GM18867 (cell line): ENCODE data around the gene PGLYRP2.
"Not testable (repeated sequence)": the region's sequence is repeated elsewhere in the genome, so short reads cannot be mapped to it uniquely, and the experiment has no call there.

Experiments used
- ATAC-seq: cut with Tn5 transposase; IDR thresholded peaks from one replicate; pipeline ENCODE4 v1.9.1; 2021; ENCODE audit warnings: mild to moderate bottlenecking, moderate library complexity; ENCODE audit not compliant: unreplicated experiment

PGLYRP2 gene, protein sequence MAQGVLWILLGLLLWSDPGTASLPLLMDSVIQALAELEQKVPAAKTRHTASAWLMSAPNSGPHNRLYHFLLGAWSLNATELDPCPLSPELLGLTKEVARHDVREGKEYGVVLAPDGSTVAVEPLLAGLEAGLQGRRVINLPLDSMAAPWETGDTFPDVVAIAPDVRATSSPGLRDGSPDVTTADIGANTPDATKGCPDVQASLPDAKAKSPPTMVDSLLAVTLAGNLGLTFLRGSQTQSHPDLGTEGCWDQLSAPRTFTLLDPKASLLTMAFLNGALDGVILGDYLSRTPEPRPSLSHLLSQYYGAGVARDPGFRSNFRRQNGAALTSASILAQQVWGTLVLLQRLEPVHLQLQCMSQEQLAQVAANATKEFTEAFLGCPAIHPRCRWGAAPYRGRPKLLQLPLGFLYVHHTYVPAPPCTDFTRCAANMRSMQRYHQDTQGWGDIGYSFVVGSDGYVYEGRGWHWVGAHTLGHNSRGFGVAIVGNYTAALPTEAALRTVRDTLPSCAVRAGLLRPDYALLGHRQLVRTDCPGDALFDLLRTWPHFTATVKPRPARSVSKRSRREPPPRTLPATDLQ

DNA sequence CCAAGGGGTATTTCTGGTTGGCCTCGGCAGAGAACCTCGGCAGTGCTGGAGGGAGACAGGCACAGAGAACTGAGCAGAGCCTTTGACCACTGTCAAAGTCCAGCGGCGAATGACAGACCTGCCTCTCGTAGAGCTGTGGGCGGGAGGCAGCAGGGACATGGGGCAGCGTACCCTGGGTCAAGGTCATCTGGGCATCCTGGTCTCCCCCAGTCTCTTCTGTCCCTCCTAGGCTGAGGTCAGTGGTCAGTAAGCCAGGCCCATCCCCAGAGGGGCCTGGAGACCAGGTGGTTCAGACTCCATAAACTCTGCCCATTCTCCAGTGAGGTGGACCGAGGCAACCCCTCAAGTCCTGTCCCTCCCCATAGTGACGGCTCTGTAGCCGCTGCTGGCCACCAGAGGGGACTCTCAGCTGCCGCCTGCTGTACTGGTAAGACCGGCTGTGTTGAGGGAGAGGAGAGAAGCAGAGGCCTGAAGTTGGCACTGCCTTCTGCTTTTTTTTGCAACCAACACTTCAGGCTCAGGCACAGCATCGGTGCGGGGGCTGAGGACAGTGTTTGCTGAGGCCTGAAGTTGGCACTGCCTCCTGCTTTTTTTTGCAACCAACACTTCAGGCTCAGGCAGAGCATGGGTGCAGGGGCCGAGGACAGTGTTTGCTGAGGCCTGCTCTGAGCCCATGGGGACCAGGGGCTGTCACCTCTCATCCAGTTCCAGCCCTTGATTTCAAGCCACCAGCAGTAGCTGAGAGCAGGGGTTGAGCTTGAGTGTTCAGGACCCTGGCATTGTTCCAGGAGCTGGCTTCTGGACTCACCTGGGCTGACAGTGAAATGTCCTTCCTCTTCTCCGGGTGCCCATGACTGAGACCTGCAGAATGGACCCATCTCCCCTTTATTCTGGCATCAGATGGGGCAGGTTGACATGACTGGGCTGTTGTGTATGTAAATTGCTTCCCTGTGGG, at the start of gene PGLYRP2:
Gene PGLYRP2 (minus strand): TSS at position 111 of the 955 bp plus-strand sequence. CDS start 130 bp downstream, outside the sequence.
- no peak for ATAC-seq

DNA sequence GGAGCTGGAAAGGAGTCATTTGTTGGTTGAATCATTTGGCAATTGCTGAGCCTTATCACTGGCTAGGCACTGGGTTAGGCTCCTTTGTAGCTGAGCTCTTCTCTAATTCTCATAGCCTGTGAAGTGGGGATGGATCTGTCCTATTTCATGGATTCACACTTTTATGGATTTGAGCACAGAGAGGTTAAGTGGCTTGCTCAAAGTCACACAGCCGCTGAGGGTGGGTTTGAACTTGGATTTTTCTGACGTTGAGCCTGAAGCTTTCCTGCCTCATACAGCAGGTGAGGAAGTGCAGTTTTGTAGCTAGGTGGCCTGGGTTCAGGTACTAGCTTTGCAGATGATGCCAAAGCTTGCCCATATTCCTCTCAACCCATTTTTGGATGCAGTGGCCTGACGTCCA, 48.4 kb upstream of the PGLYRP2 start:
- ATAC-seq, result no peak

DNA sequence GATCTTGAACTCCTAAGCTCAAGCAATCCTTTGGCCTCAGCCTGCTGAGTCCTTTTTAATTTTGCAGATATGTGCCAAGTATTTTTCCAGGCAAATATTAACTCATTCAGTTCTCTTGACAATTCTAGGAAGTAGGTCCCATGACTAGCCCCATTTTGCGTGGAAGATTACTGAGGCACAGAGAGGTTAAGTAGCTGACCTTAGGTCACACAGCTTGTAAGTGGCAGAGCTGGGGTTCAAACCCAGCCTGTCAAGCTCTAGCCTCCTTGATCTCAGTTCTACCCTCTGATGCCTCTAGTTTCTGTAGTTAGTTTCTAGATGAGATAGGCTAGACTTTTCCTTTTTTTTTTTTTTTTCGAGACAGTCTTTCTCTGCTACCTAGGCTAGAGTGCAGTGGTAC, 47.1 kb upstream of the PGLYRP2 start:
- ATAC-seq, result no peak

DNA sequence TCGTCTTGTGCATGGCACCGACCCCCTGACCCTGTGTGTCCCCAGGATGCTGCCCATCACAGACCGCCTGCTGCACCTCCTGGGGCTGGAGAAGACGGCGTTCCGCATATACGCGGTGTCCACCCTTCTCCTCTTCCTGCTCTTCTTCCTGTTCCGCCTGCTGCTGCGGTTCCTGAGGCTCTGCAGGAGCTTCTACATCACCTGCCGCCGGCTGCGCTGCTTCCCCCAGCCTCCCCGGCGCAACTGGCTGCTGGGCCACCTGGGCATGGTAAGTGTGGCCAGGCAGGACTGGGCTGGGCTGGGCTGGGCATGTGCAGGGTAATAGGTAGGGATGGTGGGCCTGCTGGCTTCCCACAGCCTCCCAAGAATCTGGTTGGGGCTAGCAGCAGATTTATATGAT, 46.0 kb upstream of the PGLYRP2 start:
- no peak for ATAC-seq

DNA sequence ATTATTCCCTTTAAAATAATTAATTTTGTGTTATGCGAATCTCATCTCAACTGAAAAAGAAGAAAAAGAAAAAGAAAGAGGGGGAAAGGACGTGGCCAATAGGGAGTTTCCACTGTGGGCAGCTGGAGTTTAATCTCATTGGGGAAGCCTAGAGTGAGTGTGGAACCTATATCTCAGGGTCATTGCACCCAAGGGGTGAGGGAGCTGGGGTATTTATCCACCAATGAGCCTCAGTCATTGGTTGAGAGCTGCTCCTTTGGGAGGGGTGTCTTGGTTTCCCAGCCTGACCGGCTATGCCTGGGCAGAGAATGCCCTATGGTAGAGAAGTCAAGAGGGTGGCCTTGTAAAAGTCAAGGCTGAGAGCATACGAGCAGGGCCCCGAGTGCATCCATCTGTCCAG, 45.5 kb upstream of the PGLYRP2 start:
- ATAC-seq, result no peak

DNA sequence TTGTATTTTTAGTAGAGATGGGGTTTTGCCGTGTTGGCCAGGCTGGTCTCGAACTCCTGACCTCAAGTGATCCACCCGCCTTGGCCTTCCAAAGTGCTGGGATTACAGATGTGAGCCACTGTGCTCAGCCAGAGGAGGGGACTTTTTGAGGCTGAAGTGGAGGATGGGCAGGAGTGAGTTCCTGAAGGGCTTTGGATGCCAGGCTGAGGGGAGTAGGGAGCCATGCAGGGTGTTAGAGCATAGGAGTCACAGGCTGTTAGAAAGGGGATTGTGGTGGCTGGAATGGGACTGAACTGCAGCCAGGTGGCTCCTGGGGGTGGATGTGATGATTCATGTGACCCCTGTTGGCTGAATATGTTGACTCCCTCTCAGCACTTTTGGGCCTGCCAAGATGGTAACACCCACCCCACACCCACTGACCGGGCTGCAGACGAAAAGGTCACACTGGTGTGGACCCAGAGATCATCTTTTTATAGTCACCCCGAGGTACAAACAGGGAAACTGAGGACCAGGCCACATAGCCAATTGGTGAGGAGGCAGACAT, 40.2 kb upstream of the PGLYRP2 start:
- ATAC-seq, result no peak

DNA sequence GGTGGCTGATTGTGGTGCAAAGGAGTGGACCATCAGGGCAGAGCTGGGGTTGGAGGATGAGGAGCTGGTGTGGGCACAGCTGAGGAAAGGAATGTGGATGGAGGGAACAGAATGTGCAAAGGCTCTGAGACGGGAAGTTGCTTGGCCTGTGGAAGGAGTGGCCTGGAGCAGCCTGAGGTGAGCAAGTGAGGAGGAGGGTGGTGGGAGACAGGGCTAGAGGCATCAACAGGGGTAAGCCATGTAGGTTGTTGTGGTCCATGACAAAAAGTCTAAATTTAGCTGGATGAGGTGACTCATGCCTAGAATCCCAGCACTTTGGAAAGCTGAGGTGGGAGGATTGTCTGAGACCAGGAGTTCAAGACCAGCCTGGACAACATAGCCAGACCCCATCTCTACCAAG, 38.5 kb upstream of the PGLYRP2 start:
- ATAC-seq, result no peak

DNA sequence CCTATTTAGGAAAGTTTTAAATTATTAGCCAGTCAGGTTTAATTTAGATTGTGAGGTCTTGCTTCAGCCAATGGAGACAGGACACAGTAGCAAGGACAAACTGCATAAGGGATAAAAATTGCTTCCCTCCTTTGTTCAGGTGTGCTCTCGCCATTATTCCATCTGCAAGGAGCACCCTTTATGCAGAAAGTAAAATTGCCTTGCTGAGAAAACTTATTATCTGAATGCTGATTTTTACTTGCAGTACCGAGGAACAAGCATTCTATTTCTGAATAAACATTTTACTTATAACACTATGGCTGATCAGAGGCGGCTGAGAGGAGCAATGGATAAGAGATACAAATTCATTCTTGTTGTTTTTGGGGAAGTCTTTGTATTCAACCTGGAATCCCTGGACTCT, 37.1 kb upstream of the PGLYRP2 start:
- ATAC-seq, result no peak

DNA sequence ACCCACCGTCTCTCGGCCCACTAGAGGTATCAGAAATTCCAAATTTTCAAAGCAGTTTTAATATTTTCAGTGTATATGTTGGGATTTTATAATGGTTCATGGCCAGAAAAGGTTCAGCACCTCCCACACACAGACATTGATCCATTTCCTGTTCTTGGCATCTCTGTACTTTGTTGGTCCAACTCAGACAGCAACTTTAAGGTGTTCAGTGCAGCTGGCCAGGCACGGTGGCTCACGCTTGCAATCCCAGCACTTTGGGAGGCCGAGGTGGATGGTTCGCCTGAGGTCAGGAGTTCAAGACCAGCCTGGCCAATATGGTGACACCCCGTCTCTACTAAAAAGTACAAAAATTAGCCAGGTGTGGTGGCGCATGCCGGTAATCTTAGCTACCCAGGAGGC, 35.9 kb upstream of the PGLYRP2 start:
- not testable (repeated sequence) for ATAC-seq

DNA sequence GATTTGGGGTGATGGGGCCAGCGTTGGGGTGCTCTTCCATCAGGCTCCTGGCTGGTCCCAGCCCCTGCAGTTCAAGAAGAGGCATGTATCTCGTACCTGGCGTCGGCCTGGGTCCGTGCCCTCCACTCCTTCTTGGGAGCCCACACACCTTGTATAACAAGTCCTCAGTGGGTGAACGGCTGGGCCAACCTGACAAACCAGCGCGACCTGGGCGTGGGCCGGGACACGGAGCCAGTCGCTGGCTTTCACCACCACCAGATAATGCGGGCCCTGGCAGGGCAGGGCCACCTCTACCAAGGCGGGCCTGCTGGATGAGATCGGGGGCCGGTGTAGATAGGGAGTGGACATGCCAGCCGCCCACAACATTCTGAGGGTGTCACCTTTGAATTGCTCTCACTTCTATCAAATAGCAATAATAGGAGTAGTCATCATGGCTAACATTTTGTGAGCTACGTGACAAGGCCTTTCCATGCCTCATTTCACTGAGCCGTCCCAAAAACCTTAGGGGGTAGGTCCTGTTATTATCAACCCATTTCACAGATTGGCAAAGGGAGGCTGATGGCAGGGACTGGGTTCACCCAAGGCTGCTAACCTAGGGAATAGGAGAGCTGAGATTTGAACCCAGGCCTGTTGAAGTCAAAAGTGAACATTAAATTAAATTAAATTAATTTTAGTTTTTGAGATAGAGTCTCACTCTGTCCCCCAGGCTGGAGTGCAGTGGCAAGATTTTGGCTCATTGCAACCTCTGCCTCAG, 32.5 kb upstream of the PGLYRP2 start:
- ATAC-seq, result no peak

DNA sequence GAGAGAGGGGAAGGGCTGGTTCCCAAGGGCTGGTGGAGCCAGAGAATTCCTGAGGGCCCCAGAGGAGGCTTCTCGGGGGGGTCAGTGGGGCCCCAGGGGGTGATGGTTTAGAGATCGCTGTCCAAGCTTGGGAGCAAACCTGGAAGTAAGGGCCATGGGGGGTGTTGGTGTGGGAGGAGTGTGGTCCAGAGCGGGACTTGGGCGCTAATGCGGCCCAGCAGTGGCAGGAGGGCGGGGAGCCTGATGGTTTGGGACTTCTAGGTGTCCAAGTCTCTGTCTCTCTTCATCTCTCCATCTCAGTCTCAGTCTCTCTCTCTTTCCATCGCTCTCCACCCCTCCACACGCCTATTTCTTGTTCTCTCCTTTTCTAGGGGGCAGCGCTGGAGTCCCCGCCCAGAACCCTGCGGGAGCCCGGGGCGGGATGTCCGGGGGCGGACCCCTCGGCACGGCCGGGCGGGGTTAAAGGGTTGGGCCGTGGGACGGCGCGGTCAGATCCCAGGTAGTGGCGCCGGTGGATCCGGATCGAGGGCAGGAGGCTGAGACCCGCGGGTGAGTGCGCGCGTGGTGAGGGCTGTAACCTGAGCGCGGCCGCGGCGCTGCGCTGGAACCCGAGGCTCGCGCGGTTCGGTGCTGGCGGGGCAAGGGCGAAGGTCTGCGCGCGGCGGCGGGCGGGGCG, 28.9 kb upstream of the PGLYRP2 start, which contains the start of gene CYP4F22:
Gene CYP4F22 (plus strand): TSS at position 491 of the 676 bp plus-strand sequence. CDS start 16,812 bp downstream, outside the sequence.
- no peak for ATAC-seq

DNA sequence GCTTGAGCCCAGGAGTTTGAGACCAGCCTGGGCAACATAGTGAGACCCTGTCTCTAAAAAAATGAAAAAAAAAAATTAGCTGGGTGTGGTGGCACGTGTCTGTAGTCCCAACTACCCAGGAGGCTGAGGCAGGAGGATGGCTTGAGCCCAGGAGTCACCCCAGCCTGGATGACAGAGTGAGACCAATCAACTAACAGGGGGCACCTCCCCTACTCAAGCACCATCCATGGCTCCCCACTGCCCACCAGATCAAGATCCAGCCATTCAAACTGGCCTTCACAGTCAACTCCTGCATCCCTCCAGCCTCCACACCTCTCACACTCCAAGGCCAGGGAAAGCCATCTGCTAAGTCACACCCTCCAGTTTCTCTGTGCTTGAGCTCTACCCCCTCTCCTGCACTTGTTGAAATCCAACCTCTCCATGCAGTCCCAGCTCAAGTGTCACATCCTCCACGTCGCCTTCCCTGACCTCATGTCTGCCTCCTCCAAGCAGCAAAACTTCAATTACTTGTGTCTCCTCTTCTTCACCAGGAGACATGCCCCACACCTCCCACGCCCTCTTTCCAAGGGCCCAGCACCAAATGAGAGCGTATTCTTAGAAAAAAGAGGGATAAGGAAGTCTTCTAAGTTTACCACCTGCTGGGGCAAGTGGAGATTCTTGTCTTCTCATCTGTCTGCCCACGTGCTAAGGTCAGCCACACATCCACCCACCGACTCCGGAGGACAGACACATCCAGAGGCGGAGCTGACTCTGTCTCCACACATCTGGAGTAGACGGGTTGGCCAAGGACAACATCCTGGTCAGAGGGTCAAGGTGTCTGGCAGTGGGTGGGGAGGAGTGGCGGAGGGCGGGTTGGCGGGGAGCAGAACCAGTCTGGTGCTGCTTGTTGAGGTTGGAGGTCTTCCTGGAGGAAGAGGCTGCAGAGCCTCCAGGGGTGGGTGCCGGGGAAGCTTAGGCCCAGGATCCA, 28.1 kb upstream of the PGLYRP2 start:
- no peak for ATAC-seq

DNA sequence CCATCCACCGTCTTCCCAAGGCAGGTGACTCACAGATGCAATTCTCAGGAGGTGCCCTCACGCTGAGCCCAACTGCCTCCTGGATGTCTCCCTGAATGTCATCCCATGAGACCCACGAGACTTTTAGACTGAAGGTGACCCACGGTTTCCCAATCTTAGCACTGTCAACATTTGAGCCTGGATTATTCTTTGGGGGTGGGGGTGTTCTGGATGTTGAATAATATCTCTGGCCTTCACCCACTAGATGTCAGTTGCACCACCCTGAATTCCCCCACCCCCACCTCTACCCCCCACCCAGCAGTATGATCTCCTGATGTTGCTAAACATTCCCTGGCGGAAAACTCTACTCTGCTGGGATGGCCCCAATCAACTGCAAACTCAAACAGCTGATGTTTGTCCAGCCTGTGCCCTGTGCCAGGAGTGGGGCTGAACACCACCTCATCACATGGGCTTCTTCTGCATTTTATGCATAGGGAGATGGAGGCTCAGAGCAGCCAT, 26.8 kb upstream of the PGLYRP2 start:
- no peak for ATAC-seq

DNA sequence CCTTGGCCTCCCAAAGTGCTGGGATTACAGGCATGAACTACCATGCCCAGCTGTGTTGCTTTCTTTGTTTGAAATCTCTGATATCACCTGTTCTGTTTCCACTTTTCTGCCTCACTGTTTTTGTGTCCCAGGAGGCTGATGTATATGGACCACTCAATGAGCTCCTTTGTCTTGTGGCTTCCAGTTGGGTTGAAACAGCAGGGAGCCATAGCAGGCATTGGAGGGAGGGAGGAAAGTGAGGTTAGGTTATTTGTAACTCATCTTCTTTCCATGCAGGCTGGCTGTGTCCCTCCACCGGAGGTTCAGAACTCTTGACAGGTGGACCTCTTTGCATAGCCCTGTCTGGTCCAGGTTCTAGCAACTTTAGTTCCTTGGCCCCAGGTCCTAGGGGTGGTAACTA, 23.0 kb upstream of the PGLYRP2 start:
- ATAC-seq, result no peak

DNA sequence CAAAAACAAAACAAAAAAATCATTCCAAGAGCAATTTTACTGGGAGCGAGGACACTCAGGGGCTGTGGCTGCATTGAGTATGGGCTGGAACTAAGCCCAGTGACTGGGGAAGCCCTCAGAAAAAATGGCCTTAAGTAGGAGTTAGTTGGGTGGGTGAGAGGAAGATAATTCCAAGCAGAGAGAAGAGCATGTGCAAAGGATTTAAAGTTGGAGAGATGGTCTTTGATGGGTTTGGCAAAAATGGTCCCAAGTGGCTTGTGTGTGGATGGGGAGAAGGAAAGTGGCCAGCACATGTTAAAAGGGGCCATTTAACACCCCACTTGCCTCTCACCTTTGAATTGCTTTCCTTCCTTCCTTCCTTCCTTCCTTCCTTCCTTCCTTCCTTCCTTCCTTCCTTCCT, 22.3 kb upstream of the PGLYRP2 start:
- ATAC-seq, result no peak

DNA sequence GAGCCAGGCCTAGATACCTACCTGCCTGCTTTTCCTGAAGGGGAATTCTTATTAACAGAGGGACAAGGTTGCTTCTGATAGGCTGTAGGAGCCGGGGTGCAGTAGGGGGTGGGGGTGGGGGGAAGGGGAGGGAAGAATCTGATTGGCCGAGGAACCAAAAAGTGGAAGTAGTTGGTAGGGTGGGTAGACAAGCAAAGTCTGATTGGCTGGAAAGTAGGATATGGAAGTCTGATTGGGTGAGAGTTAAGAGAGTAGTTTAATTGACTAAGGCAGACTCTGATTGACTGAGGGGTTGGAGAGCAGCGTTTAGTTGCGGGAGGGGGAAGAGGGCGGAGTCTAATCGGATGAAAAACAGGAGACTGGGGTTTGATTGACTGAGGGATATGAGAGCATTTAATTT, 19.6 kb upstream of the PGLYRP2 start:
- ATAC-seq, result no peak

DNA sequence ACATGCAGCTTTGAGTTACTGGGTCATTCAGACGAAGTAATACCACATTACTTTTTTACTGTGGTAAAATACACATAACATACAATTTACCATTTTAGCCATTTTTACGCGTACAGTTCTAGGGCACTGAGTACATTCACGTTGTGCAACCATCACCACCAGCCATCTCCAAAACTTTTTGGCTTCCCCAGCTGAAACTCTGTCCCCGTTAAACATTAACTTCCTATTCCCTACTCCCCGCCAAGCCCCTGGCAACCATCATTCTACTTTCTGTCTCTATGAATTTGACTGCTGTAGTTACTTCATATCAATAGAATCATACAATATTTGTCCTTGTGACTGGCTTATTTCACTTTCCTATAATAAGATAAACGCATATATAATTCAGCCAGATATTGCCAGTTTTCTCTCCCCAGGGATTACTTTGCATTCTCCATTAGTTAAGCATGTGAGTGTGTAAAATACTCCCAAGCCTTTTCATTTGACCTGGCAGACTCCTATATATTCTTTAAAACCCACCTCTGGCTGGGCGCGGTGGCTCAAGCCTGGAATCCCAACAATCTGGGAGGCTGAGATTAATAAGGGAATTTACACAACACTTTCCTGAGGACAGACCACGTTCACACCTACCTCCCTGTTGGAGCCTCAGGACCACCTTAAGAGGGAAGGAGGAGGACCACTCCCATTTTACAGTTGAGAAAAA, 19.0 kb upstream of the PGLYRP2 start:
- ATAC-seq, result no peak

DNA sequence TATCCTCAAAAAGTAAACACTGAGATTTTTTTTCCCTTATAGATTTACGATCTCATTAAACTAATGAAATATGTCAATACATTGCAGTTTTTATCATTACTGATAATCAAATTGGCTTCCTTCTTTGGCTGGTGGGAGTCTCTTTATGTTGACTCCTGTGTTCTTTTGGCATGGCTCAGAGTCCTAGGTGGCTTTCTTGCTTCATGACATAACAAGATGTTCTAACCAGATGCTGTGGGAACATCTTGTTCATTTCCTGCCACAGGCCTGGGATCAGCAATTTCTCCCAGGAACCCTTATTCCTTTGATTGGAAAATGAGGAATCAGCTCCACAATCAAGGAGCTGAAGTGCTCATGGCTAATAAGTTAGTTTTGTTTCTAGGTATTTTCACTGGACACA, 15.8 kb upstream of the PGLYRP2 start:
- ATAC-seq, result no peak
